ENCODE results near the gene FOXP2.
"Not testable (repeated sequence)": the region's sequence is repeated elsewhere in the genome, so short reads cannot be mapped to it uniquely, and the experiment has no call there.

FOXP2 gene
- 0 to 0.49 reads per million in 2 donors for total RNA-seq

- no peak for DNase-seq
Measured at GRCh38 chr7:114414156-114415063, at the start of gene FOXP2. TSS of gene FOXP2 (plus strand) at chr7:114414815. CDS start at chr7:114426512, 11,697 bp downstream.

DNA sequence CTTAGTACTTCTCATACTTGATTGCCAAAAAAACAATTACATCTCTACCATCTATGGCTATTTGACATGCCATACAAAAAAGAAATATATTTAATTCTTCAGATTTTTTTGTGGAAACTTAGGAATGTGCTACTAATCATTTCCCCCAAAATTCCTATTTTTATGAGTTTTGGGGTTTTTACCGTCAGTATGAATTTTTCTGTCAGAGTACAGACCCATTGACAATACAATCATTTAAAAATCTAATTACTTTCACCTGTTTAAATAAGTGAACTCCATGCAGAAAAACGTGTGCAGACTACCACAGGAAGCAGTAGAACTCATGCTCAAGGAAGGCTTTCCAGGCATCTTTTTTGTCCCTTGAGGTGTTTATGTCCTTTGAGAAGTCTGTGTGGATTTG, 48.8 kb upstream of the FOXP2 start:
- DNase-seq: no peak

- no peak for DNase-seq
Measured at GRCh38 chr7:114368492-114368891, 46.1 kb upstream of the FOXP2 start.

GRCh38 chr7:114369294-114369693, 45.3 kb upstream of the FOXP2 start:
- no peak for DNase-seq

DNA sequence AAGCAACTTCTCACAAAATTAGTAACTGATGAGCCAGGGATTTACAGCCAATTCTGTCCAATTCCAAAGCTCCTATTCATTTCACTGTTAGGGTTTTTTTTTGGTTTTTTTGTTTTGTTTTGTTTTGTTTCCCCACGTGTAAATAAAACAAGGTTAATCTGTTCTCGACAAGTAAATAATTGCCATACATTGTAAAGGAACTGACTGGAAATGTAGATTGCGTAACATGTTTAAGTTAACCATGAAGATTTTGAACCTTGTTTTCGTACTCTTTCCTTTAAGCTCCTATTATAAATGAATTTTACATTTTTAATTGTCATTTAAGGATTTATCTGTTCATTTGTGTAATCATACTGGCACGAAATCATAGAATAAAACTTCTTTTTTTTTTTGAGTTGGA, 42.0 kb upstream of the FOXP2 start:
- DNase-seq: no peak

DNA sequence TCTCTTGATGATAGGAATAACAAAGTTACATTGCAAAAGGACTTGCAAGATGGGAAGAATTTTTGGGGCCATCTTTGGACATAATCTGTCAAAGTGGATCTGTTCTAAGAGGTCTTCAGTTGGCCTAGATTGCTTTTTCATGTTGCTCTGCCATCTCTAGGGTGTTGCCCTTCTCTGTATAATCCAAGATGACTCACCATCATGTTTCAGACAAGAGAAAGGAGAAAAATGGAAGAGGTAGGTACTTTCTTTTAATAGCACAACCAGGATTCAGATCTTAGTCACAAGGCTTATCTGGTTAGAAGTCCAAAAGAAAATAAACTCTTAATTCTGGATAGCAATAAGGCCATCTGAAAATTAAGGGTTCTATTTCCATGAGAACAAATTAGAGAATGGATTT, 38.7 kb upstream of the FOXP2 start:
- no peak for DNase-seq

DNA sequence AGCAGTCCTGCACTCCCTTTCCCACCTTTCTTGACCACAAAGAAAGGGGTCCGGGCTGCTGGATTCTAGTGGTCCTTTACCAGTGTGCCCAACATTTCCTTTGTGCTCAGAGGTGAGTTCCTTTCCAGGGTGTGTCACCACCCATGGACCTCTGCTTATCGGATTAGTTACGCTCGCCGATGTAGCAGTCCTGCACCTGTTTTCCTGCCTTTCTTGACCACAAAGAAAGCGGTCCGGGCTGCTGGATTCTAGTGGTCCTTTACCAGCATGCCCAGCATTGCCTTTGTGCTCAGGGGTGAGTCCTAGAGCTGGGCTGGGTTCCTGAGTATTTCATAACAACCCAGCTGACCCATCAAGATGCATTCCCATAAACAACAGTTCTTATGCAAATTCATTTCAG, 30.7 kb upstream of the FOXP2 start:
- DNase-seq: not testable (repeated sequence)

- DNase-seq: not testable (repeated sequence)
Measured at GRCh38 chr7:114384346-114384745, 30.3 kb upstream of the FOXP2 start.

GRCh38 chr7:114388021-114388420, 26.6 kb upstream of the FOXP2 start:
- DNase-seq: no peak

GRCh38 chr7:114392686-114393085, 21.9 kb upstream of the FOXP2 start:
- no peak for DNase-seq

- no peak for DNase-seq
Measured at GRCh38 chr7:114402876-114403635, 11.6 kb upstream of the FOXP2 start.

GRCh38 chr7:114405427-114405826, 9.2 kb upstream of the FOXP2 start:
- no peak for DNase-seq

DNA sequence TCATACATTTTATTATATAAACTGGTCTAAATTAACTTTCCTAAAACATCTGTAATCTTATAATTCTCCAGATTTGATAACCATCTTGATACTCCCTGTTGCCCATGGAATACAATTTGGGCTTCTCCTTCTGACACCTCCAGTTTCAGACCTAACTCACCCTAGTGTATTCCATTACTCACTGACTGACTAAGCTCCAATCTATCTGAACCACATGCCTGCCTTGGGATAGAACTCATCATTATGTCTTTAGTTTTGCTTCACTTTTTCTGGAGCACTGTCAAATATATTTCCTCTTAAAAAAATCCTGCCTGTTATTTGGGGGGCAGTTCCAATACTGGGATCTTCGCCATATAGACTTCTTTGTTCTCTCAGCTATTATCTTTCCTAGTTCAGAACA, 4.9 kb upstream of the FOXP2 start:
- DNase-seq: no peak

DNA sequence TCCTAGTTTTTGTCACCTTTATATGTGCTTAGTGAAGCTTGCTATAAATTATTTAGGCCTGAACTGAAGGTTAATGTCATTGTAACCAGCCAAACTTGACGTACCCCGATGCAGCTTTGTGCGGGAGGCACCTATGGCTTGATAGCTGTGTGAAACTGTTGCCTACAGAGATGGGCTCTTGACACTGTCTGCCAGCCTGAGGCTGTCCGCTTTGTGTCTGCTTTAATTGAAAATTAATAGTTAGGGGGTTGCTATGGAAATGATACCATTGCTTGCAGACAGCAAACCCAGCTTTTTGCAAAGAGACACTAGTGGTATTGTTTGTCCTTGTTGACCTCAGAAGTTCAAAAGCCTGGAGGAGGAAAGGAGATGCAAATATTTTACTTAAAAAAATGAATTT, 2.1 kb upstream of the FOXP2 start:
- no peak for DNase-seq

DNA sequence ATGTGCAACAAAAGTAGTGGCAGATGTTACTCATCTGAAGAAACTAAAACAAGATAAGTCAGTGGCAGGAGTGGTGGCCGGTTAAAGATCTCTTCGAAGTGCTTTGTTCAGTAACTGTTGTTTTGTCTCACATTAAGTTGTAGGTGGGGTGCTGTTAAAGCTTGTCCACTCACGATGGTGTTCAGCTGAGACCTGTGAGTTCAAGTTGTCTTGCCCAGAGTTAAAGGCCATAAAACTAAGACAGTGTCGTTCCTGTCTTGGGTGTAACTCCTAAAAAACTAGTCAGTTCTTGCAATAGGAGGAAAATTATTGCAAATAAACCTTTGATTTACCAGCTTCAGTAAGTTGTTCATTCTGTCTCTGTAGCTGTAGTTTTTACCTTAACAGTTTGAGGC, 857 bp upstream of the FOXP2 start:
- DNase-seq: no peak

DNA sequence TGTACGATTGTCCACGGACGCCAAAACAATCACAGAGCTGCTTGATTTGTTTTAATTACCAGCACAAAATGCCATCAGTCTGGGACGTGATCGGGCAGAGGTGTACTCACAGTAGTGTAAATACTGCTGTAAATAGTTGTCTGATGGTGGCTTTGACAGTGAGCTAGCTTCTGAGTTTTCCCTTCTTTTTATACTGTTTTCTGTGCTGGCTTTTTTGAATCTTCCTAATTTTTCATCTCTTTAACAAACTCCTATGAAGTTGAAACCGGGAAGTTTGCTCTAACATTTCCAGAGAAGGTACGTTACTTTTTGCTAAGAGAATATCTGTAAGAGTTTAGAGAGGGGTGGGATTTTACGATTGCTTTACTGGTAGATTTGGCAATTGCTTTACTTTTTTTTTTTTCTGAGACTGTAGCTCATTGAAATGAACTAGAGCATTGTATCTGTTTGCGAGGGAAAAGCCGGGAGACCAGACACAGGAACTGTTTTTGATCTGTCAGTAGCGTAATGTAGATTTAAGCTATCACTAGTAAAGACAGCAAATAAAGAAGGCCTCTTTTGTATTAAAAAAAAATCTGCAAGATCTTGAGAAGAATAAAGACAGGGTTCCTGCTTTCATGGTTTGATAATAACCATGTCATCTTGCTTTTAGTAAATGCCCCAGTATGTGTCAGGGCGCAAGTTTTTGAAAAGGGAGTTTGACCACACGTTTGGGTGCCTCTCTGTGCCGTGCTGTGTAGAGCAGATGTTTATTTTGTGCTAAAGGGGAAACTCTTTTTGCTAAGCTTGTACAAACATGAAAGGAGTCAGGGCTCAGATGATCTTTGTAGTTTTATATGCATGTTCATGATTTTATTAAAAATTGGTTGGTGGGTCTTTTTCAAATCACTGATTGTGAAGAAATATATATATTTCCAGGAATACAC, 712 bp downstream of the FOXP2 start:
- no peak for DNase-seq

GRCh38 chr7:114416129-114416990, 1.7 kb downstream of the FOXP2 start:
- DNase-seq: no peak

DNA sequence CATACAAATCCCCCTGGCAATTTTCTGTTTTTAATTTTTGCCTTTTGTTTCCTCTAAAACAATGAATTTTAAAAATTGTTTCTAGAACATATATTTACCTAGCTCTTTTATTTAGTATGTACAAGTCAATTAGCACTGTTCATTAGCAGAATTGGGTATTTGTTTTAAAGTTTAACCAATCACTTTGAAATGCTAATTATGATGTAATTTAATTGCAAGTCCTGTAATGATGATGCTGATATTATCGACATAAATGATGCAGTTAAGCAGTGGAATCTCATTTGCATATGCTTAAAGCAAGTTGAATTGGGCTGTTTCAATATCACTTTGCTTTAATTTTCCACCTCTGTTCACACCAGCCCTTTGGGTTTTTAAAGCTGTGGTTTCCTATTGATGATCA, 2.7 kb downstream of the FOXP2 start:
- DNase-seq: no peak

GRCh38 chr7:114418117-114418516, 3.5 kb downstream of the FOXP2 start:
- DNase-seq: no peak

- no peak for DNase-seq
Measured at GRCh38 chr7:114419441-114420272, 5.0 kb downstream of the FOXP2 start.

Measured in T-helper 9 cell (primary cell).